BLaER1 treated with 17β-estradiol and CSF1 and Interleukin-3, amounts not matched to agents 10 nM and 100 nM (cell line): ENCODE results near the gene UBE2E2.

ENCODE experiments used
- H3K27ac ChIP-seq, 11 experiments: shearing (Covaris generic); formaldehyde crosslinking; 2 replicates each; pipeline ENCODE4 v1.8.1; 2022
- H3K27me3 ChIP-seq, 11 experiments: shearing (Covaris generic); formaldehyde crosslinking; 2 replicates each; pipeline ENCODE4 v1.8.1; 2022
- H3K36me3 ChIP-seq, 11 experiments: shearing (Covaris generic); formaldehyde crosslinking; 2 replicates each; pipeline ENCODE4 v1.8.1; 2022
- H3K4me1 ChIP-seq, 10 experiments: shearing (Covaris generic); formaldehyde crosslinking; 2 replicates each; pipeline ENCODE4 v1.8.1; 2022
- H3K4me2 ChIP-seq, 11 experiments: shearing (Covaris generic); formaldehyde crosslinking; 2 replicates each; pipeline ENCODE4 v1.8.1; 2022
- H3K4me3 ChIP-seq, 10 experiments: shearing (Covaris generic); formaldehyde crosslinking; 2 replicates each; pipeline ENCODE4 v1.8.1; 2022
- H3K9ac ChIP-seq, 11 experiments: shearing (Covaris generic); formaldehyde crosslinking; 2 replicates each; pipeline ENCODE4 v1.8.1; 2022
- H3K9me3 ChIP-seq, 11 experiments: shearing (Covaris generic); formaldehyde crosslinking; replicated peaks in 1 of 11; 2 replicates each; pipeline ENCODE4 v1.8.1; 2022
- H4K20me1 ChIP-seq, 11 experiments: shearing (Covaris generic); formaldehyde crosslinking; 2 replicates each; pipeline ENCODE4 v1.8.1; 2022
- Cebpa-rat ChIP-seq, 11 experiments: shearing (Covaris generic); IDR thresholded peaks; 2 replicates each; pipeline ENCODE4 v1.8.1; 2022

The UBE2E2 gene

GRCh38 chr3:23240171-23240785 lies 37.2 kb downstream of the UBE2E2 start:
- Histone ChIP-seq H4K20me1 (peaks cover 0 to 99% (median 9%) of the 10 kb centered on the region in 11 experiments; a peak in 9 of 22 replicates), H3K27me3 (no peaks in the 10 kb centered on the region), H3K36me3 (no peaks in the 10 kb centered on the region), H3K27ac (no peak overlapping the region), H3K9me3 (no peaks in the 10 kb centered on the region), H3K9ac (no peak overlapping the region), H3K4me1 (peaks cover 0 to 15% (median 8%) of the 10 kb centered on the region in 10 experiments; a peak in 11 of 20 replicates), H3K4me3 (no peak overlapping the region), H3K4me2 (no peak overlapping the region)
- TF ChIP-seq Cebpa-rat (IDR thresholded peaks at IDR 0.05), result no peak

- Histone ChIP-seq H3K4me3 (no peak overlapping the region), H3K36me3 (no peaks in the 10 kb centered on the region), H4K20me1 (peaks cover 0 to 96% (median 9%) of the 10 kb centered on the region in 11 experiments; a peak in 9 of 22 replicates), H3K9ac (no peak overlapping the region), H3K4me1 (peaks cover 0 to 15% (median 7%) of the 10 kb centered on the region in 10 experiments; a peak in 11 of 20 replicates), H3K9me3 (no peaks in the 10 kb centered on the region), H3K27me3 (no peaks in the 10 kb centered on the region), H3K4me2 (no peak overlapping the region), H3K27ac (no peak overlapping the region)
- TF ChIP-seq Cebpa-rat (IDR thresholded peaks at IDR 0.05), result no peak
These were observed 38.1 kb downstream of the UBE2E2 start for GRCh38 chr3:23241256-23241655.

- no peak overlapping the region for H3K4me2 ChIP-seq
- H3K4me3 ChIP-seq, result no peak overlapping the region
- H3K9ac ChIP-seq, result no peak overlapping the region
- no peaks in the 10 kb centered on the region for H3K9me3 ChIP-seq
- TF ChIP-seq Cebpa-rat (IDR thresholded peaks at IDR 0.05), result no peak
- H4K20me1 ChIP-seq, result peaks cover 0 to 94% (median 9%) of the 10 kb centered on the region in 11 experiments; a peak in 8 of 22 replicates
- peaks cover 0 to 15% (median 0%) of the 10 kb centered on the region in 10 experiments; a peak in 3 of 20 replicates for H3K4me1 ChIP-seq
- H3K27me3 ChIP-seq, result no peaks in the 10 kb centered on the region
- no peak overlapping the region for H3K27ac ChIP-seq
- no peaks in the 10 kb centered on the region for H3K36me3 ChIP-seq
These were observed 39.0 kb downstream of the UBE2E2 start for GRCh38 chr3:23242106-23242505.

GRCh38 chr3:23244324-23245041 lies 41.4 kb downstream of the UBE2E2 start:
- H3K4me3 ChIP-seq, result no peak overlapping the region
- H3K27ac ChIP-seq, result no peak overlapping the region
- peaks cover 0 to 93% (median 9%) of the 10 kb centered on the region in 11 experiments; a peak in 8 of 22 replicates for H4K20me1 ChIP-seq
- no peak overlapping the region for H3K9ac ChIP-seq
- no peak for TF ChIP-seq Cebpa-rat (IDR thresholded peaks at IDR 0.05)
- H3K9me3 ChIP-seq, result no peaks in the 10 kb centered on the region
- H3K4me1 ChIP-seq, result peaks cover 0 to 11% (median 0%) of the 10 kb centered on the region in 10 experiments; a peak in 1 of 20 replicates
- H3K27me3 ChIP-seq, result no peaks in the 10 kb centered on the region
- no peak overlapping the region for H3K4me2 ChIP-seq
- H3K36me3 ChIP-seq, result no peaks in the 10 kb centered on the region

GRCh38 chr3:23246651-23247050 lies 43.5 kb downstream of the UBE2E2 start:
- no peak for TF ChIP-seq Cebpa-rat (IDR thresholded peaks at IDR 0.05)
- Histone ChIP-seq H3K36me3 (no peaks in the 10 kb centered on the region), H3K4me2 (no peak overlapping the region), H3K27me3 (no peaks in the 10 kb centered on the region), H3K4me1 (no peaks in the 10 kb centered on the region), H3K4me3 (no peak overlapping the region), H3K9me3 (no peaks in the 10 kb centered on the region), H3K9ac (no peak overlapping the region), H4K20me1 (peaks cover 0 to 93% (median 14%) of the 10 kb centered on the region in 11 experiments; a peak in 11 of 22 replicates), H3K27ac (no peak overlapping the region)

GRCh38 chr3:23248594-23249131 lies 45.5 kb downstream of the UBE2E2 start:
- no peak overlapping the region for H3K4me2 ChIP-seq
- H3K4me1 ChIP-seq, result peaks cover 0 to 5% (median 0%) of the 10 kb centered on the region in 10 experiments; a peak in 3 of 20 replicates
- H3K27me3 ChIP-seq, result no peaks in the 10 kb centered on the region
- H4K20me1 ChIP-seq, result peaks cover 0 to 92% (median 8%) of the 10 kb centered on the region in 11 experiments; a peak in 10 of 22 replicates
- H3K4me3 ChIP-seq, result no peak overlapping the region
- H3K36me3 ChIP-seq, result no peaks in the 10 kb centered on the region
- no peak overlapping the region for H3K9ac ChIP-seq
- no peak for TF ChIP-seq Cebpa-rat (IDR thresholded peaks at IDR 0.05)
- H3K9me3 ChIP-seq, result no peaks in the 10 kb centered on the region
- H3K27ac ChIP-seq, result no peak overlapping the region

- Histone ChIP-seq H3K4me2 (no peak overlapping the region), H3K9me3 (no peaks in the 10 kb centered on the region), H3K4me1 (peaks cover 0 to 17% (median 3%) of the 10 kb centered on the region in 10 experiments; a peak in 8 of 20 replicates), H3K27me3 (no peaks in the 10 kb centered on the region), H3K27ac (no peak overlapping the region), H3K9ac (no peak overlapping the region), H3K36me3 (no peaks in the 10 kb centered on the region), H4K20me1 (peaks cover 0 to 89% (median 10%) of the 10 kb centered on the region in 11 experiments; a peak in 10 of 22 replicates), H3K4me3 (no peak overlapping the region)
- no peak for TF ChIP-seq Cebpa-rat (IDR thresholded peaks at IDR 0.05)
These were observed 46.8 kb downstream of the UBE2E2 start for GRCh38 chr3:23249961-23250360.

- Histone ChIP-seq H3K4me1 (peaks cover 0 to 31% (median 8%) of the 10 kb centered on the region in 10 experiments; a peak in 9 of 20 replicates), H3K27ac (no peak overlapping the region)
These were observed 49.0 kb downstream of the UBE2E2 start for GRCh38 chr3:23252122-23252521.

GRCh38 chr3:23253214-23253613 lies 50.1 kb downstream of the UBE2E2 start:
- H3K36me3 ChIP-seq, result no peaks in the 10 kb centered on the region
- H3K9me3 ChIP-seq, result no peaks in the 10 kb centered on the region
- H3K27me3 ChIP-seq, result no peaks in the 10 kb centered on the region
- peaks cover 0 to 92% (median 10%) of the 10 kb centered on the region in 11 experiments; a peak in 10 of 22 replicates for H4K20me1 ChIP-seq
- TF ChIP-seq Cebpa-rat (IDR thresholded peaks at IDR 0.05), result no peak
- H3K4me1 ChIP-seq, result peaks cover 0 to 32% (median 8%) of the 10 kb centered on the region in 10 experiments; a peak in 9 of 20 replicates
- H3K4me3 ChIP-seq, result no peak overlapping the region
- no peak overlapping the region for H3K9ac ChIP-seq
- H3K27ac ChIP-seq, result no peak overlapping the region
- H3K4me2 ChIP-seq, result no peak overlapping the region

More at GRCh38 chr3:23252122-23252521, 49.0 kb downstream of the UBE2E2 start:
- Histone ChIP-seq H4K20me1 (peaks cover 0 to 94% (median 10%) of the 10 kb centered on the region in 11 experiments; a peak in 10 of 22 replicates), H3K4me3 (no peak overlapping the region), H3K27me3 (no peaks in the 10 kb centered on the region), H3K4me2 (no peak overlapping the region), H3K36me3 (no peaks in the 10 kb centered on the region), H3K9me3 (no peaks in the 10 kb centered on the region), H3K9ac (no peak overlapping the region)
- TF ChIP-seq Cebpa-rat (IDR thresholded peaks at IDR 0.05), result no peak
